Activated CD4-positive, alpha-beta T cell treated with anti-CD3 and anti-CD28 coated beads, Interleukin-2, amount 50 U/mL, for 4 hours (primary cell): ENCODE measurements around the gene ELAVL2.

Source experiments
- DNase-seq, 2 experiments: peaks; one replicate each; pipeline ENCODE4 v3.0.0-alpha.2; 2020

ELAVL2 gene

DNA sequence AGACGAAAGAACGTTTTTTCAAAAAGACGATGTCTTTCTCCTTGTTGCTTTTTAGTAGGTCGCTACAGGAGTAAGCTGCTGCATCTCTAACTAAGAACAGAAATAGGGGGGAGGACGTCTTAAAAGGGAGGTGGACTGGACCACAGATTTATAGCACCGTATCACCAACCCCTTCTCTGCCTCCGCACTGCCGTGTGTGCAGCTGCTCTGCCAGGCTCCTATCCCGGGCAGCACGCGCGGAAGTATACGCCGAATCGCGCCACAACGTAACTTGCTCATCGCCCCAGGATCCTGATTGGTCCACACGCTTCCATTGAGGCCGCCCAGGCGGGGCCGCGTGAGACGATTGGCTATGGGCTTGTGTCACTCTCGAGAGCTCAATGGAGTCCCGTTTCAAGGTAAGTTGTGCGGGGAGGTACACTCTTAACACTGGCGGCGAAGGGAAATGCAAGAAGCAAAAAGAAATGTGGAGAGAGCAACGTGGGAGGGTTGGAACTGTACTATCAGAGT is at the start of gene ELAVL2:
TSS of gene ELAVL2 (minus strand) at position 121 of the 510 bp plus-strand sequence. CDS start 64,006 bp downstream, outside the sequence.
- DNase-seq, result peak in 1 of 2 experiments; percentile 6

DNA sequence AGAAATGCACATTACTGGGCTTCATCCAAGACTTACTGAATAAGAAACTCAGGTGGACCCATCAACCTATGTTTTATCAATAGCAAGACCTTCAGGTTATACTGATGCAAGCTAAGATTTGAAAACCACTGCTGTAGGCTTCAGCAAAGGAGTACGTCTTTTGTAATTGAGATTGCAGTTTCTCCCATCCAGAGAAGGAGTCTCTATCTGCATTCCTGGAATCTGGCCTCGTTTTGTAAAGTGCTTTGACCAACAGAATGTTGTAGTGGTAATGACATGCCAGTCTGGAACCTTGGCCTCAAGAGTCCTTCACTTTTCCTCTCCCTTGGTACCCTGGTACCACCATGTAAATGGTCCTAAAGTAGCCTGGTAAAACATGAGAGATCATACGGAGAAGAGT is 32.2 kb upstream of the ELAVL2 start:
- DNase-seq, result no peak

DNA sequence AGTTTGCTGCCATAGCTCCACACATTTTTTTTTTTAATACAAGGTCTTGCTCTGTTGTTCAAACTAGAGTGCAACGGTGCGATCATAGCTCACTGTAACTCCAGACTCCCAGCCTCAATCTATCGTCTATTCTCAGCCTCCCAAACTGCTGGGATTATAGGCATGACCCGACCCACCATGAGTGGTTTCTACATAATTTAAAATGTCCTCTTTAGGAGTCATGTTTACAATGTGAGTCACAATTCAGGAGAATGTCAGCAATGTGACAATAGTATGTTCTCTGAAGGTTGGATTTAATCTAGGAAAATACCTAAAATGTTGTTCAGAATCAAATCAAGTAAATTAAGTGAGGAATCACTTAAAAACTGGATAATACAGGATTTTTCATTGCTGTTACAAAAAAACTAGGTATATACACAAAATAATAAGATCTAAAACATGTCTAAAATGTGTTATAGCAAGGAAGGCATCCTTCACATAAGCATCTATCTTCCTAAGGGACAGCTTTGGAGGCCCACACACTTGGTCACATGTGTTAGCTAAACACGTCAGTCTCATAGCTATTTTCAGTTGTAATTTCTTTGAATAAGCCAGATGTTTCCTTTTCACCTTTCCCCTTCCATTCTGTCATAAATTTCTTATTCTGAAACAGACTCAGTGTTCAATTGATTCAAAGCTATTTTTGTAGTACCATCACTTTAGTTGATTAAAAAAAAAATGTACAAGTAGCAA is 30.0 kb upstream of the ELAVL2 start:
- no peak for DNase-seq

DNA sequence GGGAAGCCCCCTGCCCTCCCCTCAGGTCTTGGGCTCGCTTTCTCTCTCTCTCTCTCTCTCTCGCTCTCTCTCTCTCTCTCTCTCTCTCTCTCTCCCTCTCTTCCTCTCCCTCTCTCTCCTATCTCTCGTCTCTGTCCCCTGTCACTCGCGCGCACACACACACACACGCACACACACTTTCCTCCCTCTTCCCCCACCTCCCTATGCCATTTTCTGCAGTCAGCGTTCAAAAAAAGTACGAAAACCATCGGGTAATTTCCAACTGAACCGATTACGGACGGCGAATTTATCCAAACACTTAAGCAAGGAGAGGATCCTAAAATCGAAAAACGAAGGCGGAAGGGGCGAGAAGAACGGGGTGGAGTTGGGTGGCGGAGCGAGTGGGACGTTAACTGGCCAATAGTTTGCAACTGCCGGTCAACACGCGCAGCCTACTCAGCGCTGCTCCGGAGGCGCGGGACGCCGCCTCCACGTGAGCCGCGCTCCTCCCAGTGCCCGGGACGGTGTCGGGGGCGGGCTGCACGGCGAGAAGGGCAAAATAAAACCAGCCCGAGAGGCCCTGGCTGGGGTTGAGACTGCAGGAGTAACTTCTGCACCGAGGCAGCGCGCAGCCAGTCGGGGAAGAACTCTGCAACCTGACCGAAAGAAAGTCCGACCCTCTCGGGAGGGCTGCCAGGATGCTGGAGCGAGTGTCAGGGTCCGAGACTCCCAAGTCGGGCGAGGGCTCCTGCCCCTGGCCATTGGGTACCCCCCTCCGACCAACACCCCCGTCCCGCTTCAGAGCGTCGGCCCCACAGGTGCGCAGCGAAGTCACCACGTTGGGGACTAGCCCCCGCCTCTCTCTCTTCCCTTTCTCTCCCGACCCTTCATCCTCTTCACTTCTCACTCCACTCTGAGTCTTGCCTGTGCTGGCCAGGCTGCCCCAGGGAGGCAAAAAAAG is 24.9 kb upstream of the ELAVL2 start:
- no peak for DNase-seq

DNA sequence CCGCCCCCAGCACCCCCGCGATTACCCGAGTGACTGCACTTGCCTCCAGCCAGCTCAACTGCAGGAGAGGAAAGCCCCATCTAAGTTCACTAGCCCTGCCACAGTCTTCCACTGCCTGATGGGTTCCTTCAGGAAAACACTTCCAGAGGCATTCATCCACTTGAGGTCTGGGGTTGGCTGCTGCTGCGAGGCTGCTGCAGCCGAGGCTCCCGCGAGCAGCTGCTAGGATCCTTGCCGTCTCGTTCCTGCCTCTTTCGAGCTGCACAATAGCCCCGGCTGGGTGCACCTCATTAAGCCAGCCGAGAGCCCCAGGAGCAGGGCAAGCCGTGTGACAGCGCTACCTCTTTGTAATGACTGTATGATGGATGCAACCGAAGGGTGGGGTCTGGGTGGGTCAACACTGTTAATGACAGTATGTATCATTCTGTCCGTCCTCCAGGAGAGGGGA is 24.2 kb upstream of the ELAVL2 start:
- DNase-seq, result no peak

DNA sequence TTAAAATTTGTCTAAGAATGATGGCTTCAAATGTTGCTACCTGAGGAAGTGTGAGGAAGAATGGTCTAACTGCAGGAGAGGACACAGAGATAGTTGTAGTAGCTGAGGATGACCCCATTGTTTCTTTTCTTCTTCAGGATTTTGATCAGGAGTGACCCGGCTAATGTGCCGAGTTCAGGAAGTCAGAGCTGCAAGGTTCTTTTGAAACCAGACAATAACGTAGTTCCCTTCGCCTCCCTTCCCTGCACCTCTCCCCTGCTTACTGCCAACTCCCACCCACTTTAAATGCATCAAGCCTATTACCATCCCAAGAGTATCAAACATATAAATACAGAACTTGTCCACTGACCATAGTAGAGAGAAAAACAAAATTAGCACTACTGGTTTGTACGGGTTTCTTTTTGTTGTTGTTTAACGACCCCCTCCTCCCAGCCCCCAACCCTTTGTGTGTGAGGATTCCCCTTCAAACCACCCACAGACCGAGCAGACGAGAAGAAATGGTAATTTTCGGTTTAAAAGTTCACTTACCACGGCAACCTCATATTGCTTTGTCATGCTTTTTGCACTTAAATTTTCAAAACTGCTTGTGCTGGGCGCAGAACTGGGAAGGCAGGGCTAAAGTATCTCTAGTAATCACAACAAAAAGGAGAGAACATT is 23.5 kb upstream of the ELAVL2 start:
- no peak for DNase-seq

DNA sequence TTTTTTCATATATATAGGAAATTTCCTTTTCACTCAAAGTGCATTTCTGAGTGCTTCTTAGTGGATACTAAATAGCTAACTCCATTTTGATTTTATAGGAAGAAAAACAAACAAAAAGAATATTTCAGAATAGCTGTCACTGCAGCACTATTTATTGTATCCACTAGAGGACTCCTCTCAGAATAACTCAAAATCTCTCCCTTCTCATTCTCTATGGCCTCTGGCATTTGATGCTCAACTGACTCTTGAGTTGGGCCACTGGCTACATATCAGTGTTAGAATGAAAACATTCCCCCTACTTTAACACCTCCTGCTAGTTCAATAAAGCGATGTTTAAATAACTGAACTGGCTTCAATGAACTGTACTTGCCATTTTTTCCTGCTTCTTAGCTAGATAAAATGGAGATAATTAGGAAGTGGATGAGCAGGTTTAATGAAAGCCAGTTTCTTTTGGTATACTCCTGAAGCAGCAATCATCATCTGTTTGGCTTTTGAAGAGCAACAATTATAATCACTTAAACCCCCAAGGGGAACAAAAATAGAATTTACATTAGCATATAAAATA is 16.6 kb upstream of the ELAVL2 start:
- no peak for DNase-seq

DNA sequence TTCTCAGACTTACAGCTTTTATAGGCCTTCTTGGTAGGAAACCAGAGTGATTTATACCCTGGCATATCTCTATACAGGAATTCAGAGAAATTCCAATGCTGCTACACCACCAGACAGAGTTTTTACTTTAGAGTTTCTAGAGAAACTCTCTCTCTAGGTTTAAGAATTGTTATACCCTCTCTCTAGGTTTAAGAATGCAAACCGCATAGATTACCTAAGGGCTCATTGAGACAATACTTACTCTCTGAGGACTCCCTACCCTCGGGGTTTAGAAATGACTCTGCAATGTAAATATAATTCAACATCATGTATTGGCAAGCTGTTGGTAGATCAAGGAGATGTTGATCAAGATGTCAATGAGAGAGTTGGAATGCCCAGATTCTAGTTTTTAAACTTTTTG is 15.3 kb upstream of the ELAVL2 start:
- DNase-seq, result no peak

DNA sequence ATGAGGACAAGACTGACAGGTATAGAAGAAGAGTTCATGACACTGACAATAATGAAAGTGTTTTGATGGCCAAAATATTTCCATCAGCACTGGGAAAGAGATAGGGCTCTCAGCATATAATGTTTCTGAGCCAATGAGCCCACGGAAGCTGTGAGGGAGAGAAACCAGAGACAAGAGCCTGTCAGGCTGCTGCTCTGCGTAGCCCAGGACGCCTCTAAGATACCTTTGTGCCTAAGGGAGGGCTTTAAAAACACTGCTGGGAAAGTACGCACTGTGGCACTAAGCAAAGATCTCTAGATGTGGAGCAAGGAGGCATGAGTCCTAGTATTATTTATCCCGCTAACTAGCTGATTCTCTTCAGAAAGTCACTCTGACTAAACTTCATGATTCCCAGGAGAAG is 11.0 kb upstream of the ELAVL2 start:
- no peak for DNase-seq

DNA sequence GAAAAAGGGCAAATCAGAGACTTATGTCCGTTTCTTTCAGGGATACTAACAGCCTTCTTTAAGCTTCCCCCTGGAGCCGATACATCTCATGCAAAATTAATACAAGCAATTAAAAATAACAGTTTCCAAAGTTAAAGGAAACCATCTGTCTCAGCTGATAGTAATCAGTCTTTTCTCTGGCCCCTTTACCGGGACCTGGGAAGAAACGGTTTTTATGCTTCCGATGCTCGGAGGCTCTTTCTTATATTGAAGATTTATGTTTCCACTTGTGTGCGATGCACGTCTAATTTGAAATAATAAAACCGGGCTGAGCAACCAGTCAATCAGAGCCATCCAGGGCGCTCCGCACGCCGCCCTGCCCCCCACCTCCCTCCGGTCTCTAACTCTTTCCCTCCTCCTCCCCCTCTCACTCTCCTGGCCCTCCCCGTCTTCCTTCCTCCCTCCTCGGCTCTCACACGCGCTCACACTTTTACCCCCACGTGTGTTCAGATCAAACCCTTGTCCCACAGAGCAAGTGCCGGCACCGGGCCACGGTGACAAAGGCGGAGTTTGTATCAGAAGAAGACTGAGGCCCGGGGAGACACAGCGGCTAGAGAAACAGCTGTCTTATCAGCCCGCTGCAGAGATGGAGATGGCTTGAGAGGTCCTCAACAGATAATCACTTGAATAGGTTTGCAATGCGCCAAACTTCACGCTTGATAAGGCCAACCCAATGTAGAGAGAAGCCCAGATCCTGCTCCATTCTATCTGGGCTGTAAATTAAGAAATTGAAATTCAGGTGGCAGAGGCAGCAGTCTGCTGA is 5.1 kb upstream of the ELAVL2 start:
- DNase-seq, result no peak

DNA sequence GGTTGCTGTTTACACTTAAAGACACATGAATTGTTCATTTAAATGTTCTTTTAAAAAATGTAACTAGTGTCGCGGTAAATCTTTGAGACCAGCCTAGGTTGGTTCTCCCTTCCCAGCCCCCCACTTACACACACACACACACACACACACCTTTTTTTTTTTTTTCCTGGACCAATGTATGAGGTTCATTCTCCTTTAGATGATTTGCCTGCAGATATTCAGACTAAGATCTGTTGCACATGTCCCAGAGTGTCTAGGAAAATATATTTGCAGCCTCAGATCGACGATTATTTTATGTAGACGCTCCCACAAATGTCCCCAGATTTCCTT is 4.4 kb upstream of the ELAVL2 start:
- no peak for DNase-seq

DNA sequence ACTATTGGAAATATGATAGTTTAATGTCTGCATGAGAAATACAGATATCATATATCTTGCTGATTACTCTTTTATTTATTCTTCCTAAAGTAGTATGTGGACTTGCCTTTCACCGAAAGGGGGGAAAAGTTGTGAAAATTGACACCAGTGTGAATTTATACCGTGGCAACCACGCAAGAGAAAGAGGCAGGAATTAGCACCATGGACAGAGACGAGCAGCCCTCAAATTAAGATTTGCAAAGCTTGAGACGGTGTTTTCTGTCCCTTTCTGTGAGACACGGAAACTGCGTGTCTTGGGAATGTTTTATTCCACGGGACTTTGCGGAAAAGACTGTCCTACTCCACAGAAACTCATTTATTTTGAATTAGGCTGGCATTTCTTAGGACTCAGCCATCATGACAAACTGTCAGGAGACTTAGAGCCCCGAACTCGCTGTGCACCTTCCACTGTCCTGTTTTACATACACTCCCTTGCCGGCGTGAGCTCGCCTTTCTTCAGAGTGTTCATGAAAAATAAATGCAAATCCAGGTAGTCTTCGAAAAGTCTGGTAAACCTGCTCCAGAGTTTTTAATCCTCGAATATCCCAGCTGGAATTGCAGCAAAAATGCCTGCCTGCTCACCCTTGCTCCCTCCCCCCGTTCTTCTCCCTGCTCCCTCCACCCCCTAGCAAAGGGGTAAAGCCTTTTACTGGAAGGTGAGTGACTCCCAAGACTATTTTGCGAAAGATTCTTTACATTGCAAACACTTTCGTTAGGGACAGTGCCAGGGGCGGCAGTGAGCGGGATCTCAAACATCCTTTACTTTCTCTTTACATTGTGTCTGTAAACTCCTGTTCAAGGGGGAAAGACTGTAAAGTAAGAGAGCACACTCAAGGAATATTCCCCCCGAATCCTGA is 3.8 kb upstream of the ELAVL2 start:
- no peak for DNase-seq

DNA sequence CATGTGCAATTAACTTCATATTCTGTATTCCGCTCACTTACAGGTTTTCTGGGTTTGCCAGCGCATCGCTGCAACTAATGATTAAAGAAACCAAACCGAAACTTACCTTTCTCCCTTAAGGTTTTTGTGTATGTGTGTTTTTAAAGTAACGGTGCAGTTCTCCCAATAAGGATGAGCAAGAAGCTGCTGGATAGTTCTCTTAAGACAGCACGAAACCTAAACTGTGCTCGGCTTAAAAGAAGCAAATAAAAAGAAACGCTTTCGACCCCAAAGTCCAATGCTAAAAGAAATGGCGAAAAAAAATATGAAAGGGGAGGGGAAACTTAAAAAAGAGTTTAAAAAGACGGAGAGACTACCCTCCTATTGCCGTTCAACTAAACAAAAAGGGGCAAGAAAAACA is 340 bp downstream of the ELAVL2 start:
- DNase-seq, result no peak

DNA sequence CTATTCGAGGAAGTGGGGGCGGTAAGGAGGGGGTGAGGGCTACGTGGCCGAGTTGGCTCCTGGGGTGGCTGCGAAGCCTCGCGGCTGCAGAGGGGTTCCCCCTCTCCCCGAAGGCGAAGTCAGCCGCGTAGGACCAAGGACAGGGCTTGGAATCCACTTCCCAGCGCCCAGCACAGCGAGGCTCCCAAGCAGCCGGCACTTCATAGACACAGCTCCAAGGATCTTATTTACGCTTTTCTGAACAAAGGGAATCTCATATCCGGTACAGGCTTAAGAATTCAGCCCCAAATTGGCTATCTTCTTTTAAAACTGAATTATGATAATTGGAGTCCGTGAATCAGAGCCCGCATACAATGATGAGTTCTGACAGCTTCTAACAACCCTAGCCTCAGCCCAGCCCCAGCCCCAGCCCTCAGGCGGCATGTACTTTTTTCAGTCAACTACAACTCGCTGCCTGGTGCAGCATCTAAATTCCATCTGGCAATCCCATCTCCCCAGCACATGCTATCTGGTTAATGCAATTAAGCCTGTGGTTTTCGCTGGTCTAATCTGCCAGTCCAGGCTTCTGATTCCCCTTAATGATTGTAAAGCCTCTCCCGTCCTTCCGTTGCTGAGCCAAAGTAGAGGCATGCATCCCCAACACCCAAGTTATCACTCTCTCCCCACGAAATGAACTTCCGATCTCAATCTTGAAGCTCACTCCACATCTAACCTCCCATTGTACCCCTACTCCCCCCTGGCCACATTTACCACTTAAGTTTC is 1.0 kb downstream of the ELAVL2 start:
- DNase-seq, result no peak

DNA sequence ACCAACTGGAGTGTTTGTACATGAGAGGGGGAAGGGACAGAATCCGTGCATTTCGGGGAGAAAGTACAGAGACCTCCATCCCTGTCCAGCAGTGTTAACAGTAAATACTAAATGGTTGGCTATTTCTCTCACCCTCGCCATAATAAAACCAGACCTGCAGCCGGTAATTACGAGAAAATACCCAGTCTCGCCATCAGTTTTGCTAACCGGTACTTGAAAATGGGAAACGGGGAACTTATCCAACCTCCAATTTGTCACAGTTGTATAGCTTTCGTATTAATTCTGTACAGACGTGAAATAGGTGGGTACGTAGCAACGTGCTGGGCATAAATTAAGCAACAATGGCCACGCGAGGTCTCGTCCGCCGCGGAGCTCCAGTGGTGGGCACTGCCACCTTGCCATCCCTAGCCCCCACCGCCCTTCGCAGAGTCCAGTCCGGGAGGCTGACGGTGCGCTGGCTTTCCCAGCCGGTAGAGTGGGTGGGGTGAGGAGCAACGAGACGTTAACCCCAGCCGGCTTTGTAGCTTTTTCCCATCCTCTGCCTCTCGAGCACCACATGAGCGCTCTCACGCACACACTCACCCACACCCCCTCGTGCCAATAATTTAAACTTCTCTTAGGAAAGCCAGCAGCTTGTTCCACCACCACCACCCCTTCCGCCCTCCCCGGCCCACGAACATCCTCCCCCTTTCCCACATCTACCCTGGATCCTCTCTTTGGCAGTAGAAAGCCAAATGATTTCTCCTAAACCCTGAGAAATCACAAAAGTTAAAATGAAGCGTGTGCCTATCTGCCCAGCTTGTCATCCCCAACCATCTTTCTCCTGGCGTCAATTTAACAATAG is 1.8 kb downstream of the ELAVL2 start:
- no peak for DNase-seq

DNA sequence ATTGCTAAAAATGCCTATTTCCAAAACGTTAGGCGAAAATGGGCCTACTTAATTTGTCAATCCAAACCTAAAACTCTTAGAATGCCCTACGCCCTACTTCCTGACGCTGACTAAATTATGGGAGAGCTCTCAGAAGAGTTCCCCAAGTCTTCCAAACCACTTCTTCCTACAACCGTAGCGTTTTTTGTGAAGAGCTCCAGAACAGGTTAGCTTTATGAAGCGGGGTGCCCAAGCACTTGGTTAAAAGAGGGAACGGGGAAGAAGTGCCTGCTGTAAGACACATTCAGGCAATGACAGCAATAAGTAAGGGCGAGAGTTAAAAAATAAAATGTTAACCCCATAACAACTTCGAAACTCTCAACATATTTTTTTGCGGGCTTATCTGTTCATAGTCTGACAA is 2.8 kb downstream of the ELAVL2 start:
- no peak for DNase-seq

DNA sequence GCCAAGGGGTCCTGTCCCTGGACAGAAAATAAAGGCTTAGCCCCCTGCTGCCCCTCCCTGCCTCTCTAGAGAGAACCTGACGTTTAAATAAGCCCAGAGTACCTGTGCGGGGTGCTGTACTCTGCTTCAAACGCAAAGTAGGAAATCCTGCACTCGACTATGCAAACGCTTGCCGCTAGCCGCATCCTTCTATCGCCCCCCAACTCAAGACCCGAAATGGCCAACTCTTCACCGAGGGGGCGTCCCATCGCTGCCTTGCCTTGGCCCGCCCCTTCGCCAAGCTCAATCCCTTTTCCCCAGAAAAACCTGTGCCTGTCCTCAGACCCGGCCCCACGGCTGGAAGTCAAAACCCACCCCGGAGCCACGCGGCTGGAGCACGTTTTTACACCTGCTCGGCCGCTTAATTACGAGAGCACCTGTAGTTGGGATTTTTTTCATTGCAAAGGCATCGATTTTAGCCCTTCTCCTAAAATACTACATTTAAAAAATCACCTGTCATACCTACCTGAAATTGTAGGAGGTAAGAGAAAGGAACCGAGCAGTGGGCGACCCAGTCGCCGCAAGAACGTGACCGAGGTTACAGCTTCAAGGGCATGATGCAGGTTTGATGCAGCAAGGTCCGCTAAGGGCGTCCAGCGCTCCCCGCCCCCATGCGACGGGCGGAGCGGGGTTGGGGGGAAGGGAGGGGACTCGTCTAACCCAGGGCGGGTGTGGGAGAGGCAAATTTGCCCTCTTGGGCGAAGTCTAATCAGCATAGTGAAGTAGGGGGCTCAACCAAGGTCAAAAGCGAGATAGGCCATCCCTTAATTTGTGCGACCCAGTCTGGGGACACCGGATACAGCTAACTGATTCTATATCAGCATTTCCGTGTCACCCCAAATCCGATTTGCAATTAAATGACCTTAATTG is 3.5 kb downstream of the ELAVL2 start:
- DNase-seq, result no peak
